GM18520 (cell line): ENCODE data around the gene CEP112.
"Not testable (repeated sequence)": the region's sequence is repeated elsewhere in the genome, so short reads cannot be mapped to it uniquely, and the experiment has no call there.

Experiments used
- ATAC-seq: cut with Tn5 transposase; IDR thresholded peaks from one replicate; pipeline ENCODE4 v1.9.1; 2021; ENCODE audit not compliant: unreplicated experiment

Gene CEP112

GRCh38 chr17:66165537-66166123 is 26.3 kb downstream of the CEP112 start:
- no peak for ATAC-seq

- ATAC-seq = not testable (repeated sequence)
Measured at GRCh38 chr17:66155055-66155454, 36.9 kb downstream of the CEP112 start.

GRCh38 chr17:66152756-66153155 is 39.2 kb downstream of the CEP112 start:
- ATAC-seq = no peak

- ATAC-seq = no peak
Measured at GRCh38 chr17:66150708-66151107, 41.2 kb downstream of the CEP112 start.

- no peak for ATAC-seq
Measured at GRCh38 chr17:66149562-66149961, 42.4 kb downstream of the CEP112 start.

- ATAC-seq = no peak
Measured at GRCh38 chr17:66146394-66146793, 45.5 kb downstream of the CEP112 start.

- no peak for ATAC-seq
Measured at GRCh38 chr17:66143657-66144282, 48.2 kb downstream of the CEP112 start.

GRCh38 chr17:66142428-66142827 is 49.5 kb downstream of the CEP112 start:
- ATAC-seq = no peak

- ATAC-seq = no peak
Measured at GRCh38 chr17:66138120-66138519, 53.8 kb downstream of the CEP112 start.

GRCh38 chr17:66135896-66136295 is 56.0 kb downstream of the CEP112 start:
- no peak for ATAC-seq

GRCh38 chr17:66135219-66135618 is 56.7 kb downstream of the CEP112 start:
- ATAC-seq = no peak

GRCh38 chr17:66129759-66130158 is 62.2 kb downstream of the CEP112 start:
- no peak for ATAC-seq

GRCh38 chr17:66126231-66126630 is 65.7 kb downstream of the CEP112 start:
- no peak for ATAC-seq

- no peak for ATAC-seq
Measured at GRCh38 chr17:66123163-66123562, 68.8 kb downstream of the CEP112 start.

GRCh38 chr17:66115246-66115645 is 76.7 kb downstream of the CEP112 start:
- ATAC-seq = no peak

- ATAC-seq = no peak
Measured at GRCh38 chr17:66114609-66115008, 77.3 kb downstream of the CEP112 start.

- no peak for ATAC-seq
Measured at GRCh38 chr17:66107731-66108130, 84.2 kb downstream of the CEP112 start.

GRCh38 chr17:66098040-66098439 is 93.9 kb downstream of the CEP112 start:
- no peak for ATAC-seq

GRCh38 chr17:66094727-66095126 is 97.2 kb downstream of the CEP112 start:
- no peak for ATAC-seq

- no peak for ATAC-seq
Measured at GRCh38 chr17:66091445-66092080, 100.4 kb downstream of the CEP112 start.

- ATAC-seq = no peak
Measured at GRCh38 chr17:66089764-66090163, 102.2 kb downstream of the CEP112 start.

GRCh38 chr17:66088173-66088572 is 103.8 kb downstream of the CEP112 start:
- no peak for ATAC-seq

- ATAC-seq = no peak
Measured at GRCh38 chr17:66087073-66087472, 104.9 kb downstream of the CEP112 start.
